ENCODE measurements around the gene PTGES.

PTGES gene

GRCh38 chr9:129728744-129729143 is 24.1 kb downstream of the PTGES start:
- H3K27me3 ChIP-seq (ENCODE audit: control insufficient read depth, insufficient read depth, low read length) = no peaks in the 10 kb centered on the region
- no peak overlapping the region for H3K4me3 ChIP-seq (ENCODE audit: low read depth, low read length)
- H3K9me3 ChIP-seq (ENCODE audit: control insufficient read depth, insufficient read depth, low read length) = no peaks in the 10 kb centered on the region
- H3K9ac ChIP-seq (ENCODE audit: low read depth, low read length) = no peak overlapping the region
- no peak overlapping the region for H3K27ac ChIP-seq (ENCODE audit: low read depth, low read length)
- no peaks in the 10 kb centered on the region for H3K4me1 ChIP-seq (ENCODE audit: control insufficient read depth, insufficient read depth, low read length)
- H3K36me3 ChIP-seq (ENCODE audit: control insufficient read depth, insufficient read depth, low read length) = no peaks in the 10 kb centered on the region

GRCh38 chr9:129726322-129727160 is 26.3 kb downstream of the PTGES start:
- Histone ChIP-seq H3K4me1 (ENCODE audit: control insufficient read depth, insufficient read depth, low read length) (no peaks in the 10 kb centered on the region), H3K9ac (ENCODE audit: low read depth, low read length) (no peak overlapping the region), H3K27me3 (ENCODE audit: control insufficient read depth, insufficient read depth, low read length) (no peaks in the 10 kb centered on the region), H3K36me3 (ENCODE audit: control insufficient read depth, insufficient read depth, low read length) (no peaks in the 10 kb centered on the region), H3K27ac (ENCODE audit: low read depth, low read length) (no peak overlapping the region), H3K4me3 (ENCODE audit: low read depth, low read length) (no peak overlapping the region), H3K9me3 (ENCODE audit: control insufficient read depth, insufficient read depth, low read length) (no peaks in the 10 kb centered on the region)

GRCh38 chr9:129725795-129726251 is 27.0 kb downstream of the PTGES start:
- Histone ChIP-seq H3K27ac (ENCODE audit: low read depth, low read length) (no peak overlapping the region), H3K27me3 (ENCODE audit: control insufficient read depth, insufficient read depth, low read length) (no peaks in the 10 kb centered on the region), H3K4me1 (ENCODE audit: control insufficient read depth, insufficient read depth, low read length) (no peaks in the 10 kb centered on the region), H3K9me3 (ENCODE audit: control insufficient read depth, insufficient read depth, low read length) (no peaks in the 10 kb centered on the region), H3K36me3 (ENCODE audit: control insufficient read depth, insufficient read depth, low read length) (no peaks in the 10 kb centered on the region), H3K4me3 (ENCODE audit: low read depth, low read length) (no peak overlapping the region), H3K9ac (ENCODE audit: low read depth, low read length) (no peak overlapping the region)

- H3K9me3 ChIP-seq (ENCODE audit: control insufficient read depth, insufficient read depth, low read length) = no peaks in the 10 kb centered on the region
- H3K4me3 ChIP-seq (ENCODE audit: low read depth, low read length) = no peak overlapping the region
- H3K9ac ChIP-seq (ENCODE audit: low read depth, low read length) = no peak overlapping the region
- H3K27me3 ChIP-seq (ENCODE audit: control insufficient read depth, insufficient read depth, low read length) = no peaks in the 10 kb centered on the region
- H3K27ac ChIP-seq (ENCODE audit: low read depth, low read length) = no peak overlapping the region
- H3K36me3 ChIP-seq (ENCODE audit: control insufficient read depth, insufficient read depth, low read length) = no peaks in the 10 kb centered on the region
- no peaks in the 10 kb centered on the region for H3K4me1 ChIP-seq (ENCODE audit: control insufficient read depth, insufficient read depth, low read length)
These were observed 28.2 kb downstream of the PTGES start for GRCh38 chr9:129724456-129725190.

GRCh38 chr9:129722913-129723312 is 29.9 kb downstream of the PTGES start:
- Histone ChIP-seq H3K9me3 (ENCODE audit: control insufficient read depth, insufficient read depth, low read length) (no peaks in the 10 kb centered on the region), H3K4me3 (ENCODE audit: low read depth, low read length) (no peak overlapping the region), H3K4me1 (ENCODE audit: control insufficient read depth, insufficient read depth, low read length) (no peaks in the 10 kb centered on the region), H3K36me3 (ENCODE audit: control insufficient read depth, insufficient read depth, low read length) (no peaks in the 10 kb centered on the region), H3K27ac (ENCODE audit: low read depth, low read length) (no peak overlapping the region), H3K9ac (ENCODE audit: low read depth, low read length) (no peak overlapping the region), H3K27me3 (ENCODE audit: control insufficient read depth, insufficient read depth, low read length) (no peaks in the 10 kb centered on the region)

GRCh38 chr9:129720865-129721545 is 31.8 kb downstream of the PTGES start:
- Histone ChIP-seq H3K9me3 (ENCODE audit: control insufficient read depth, insufficient read depth, low read length) (no peaks in the 10 kb centered on the region), H3K4me1 (ENCODE audit: control insufficient read depth, insufficient read depth, low read length) (no peaks in the 10 kb centered on the region), H3K4me3 (ENCODE audit: low read depth, low read length) (no peak overlapping the region), H3K27me3 (ENCODE audit: control insufficient read depth, insufficient read depth, low read length) (no peaks in the 10 kb centered on the region), H3K27ac (ENCODE audit: low read depth, low read length) (no peak overlapping the region), H3K36me3 (ENCODE audit: control insufficient read depth, insufficient read depth, low read length) (no peaks in the 10 kb centered on the region), H3K9ac (ENCODE audit: low read depth, low read length) (no peak overlapping the region)

GRCh38 chr9:129720181-129720864 is 32.5 kb downstream of the PTGES start:
- Histone ChIP-seq H3K4me1 (ENCODE audit: control insufficient read depth, insufficient read depth, low read length) (no peaks in the 10 kb centered on the region), H3K27me3 (ENCODE audit: control insufficient read depth, insufficient read depth, low read length) (no peaks in the 10 kb centered on the region), H3K9ac (ENCODE audit: low read depth, low read length) (no peak overlapping the region), H3K9me3 (ENCODE audit: control insufficient read depth, insufficient read depth, low read length) (no peaks in the 10 kb centered on the region), H3K36me3 (ENCODE audit: control insufficient read depth, insufficient read depth, low read length) (no peaks in the 10 kb centered on the region), H3K4me3 (ENCODE audit: low read depth, low read length) (no peak overlapping the region), H3K27ac (ENCODE audit: low read depth, low read length) (no peak overlapping the region)

- no peaks in the 10 kb centered on the region for H3K27me3 ChIP-seq (ENCODE audit: control insufficient read depth, insufficient read depth, low read length)
- H3K27ac ChIP-seq (ENCODE audit: low read depth, low read length) = no peak overlapping the region
- no peaks in the 10 kb centered on the region for H3K9me3 ChIP-seq (ENCODE audit: control insufficient read depth, insufficient read depth, low read length)
- H3K4me3 ChIP-seq (ENCODE audit: low read depth, low read length) = no peak overlapping the region
- no peak overlapping the region for H3K9ac ChIP-seq (ENCODE audit: low read depth, low read length)
- H3K36me3 ChIP-seq (ENCODE audit: control insufficient read depth, insufficient read depth, low read length) = no peaks in the 10 kb centered on the region
- H3K4me1 ChIP-seq (ENCODE audit: control insufficient read depth, insufficient read depth, low read length) = no peaks in the 10 kb centered on the region
These were observed 33.7 kb downstream of the PTGES start for GRCh38 chr9:129719135-129719534.

- Histone ChIP-seq H3K9me3 (ENCODE audit: control insufficient read depth, insufficient read depth, low read length) (no peaks in the 10 kb centered on the region), H3K27ac (ENCODE audit: low read depth, low read length) (no peak overlapping the region), H3K4me3 (ENCODE audit: low read depth, low read length) (no peak overlapping the region), H3K4me1 (ENCODE audit: control insufficient read depth, insufficient read depth, low read length) (no peaks in the 10 kb centered on the region), H3K9ac (ENCODE audit: low read depth, low read length) (no peak overlapping the region), H3K27me3 (ENCODE audit: control insufficient read depth, insufficient read depth, low read length) (no peaks in the 10 kb centered on the region), H3K36me3 (ENCODE audit: control insufficient read depth, insufficient read depth, low read length) (no peaks in the 10 kb centered on the region)
These were observed 34.2 kb downstream of the PTGES start for GRCh38 chr9:129718647-129719046.

GRCh38 chr9:129717991-129718390 is 34.9 kb downstream of the PTGES start:
- Histone ChIP-seq H3K4me3 (ENCODE audit: low read depth, low read length) (no peak overlapping the region), H3K27me3 (ENCODE audit: control insufficient read depth, insufficient read depth, low read length) (no peaks in the 10 kb centered on the region), H3K9me3 (ENCODE audit: control insufficient read depth, insufficient read depth, low read length) (no peaks in the 10 kb centered on the region), H3K4me1 (ENCODE audit: control insufficient read depth, insufficient read depth, low read length) (no peaks in the 10 kb centered on the region), H3K27ac (ENCODE audit: low read depth, low read length) (no peak overlapping the region), H3K36me3 (ENCODE audit: control insufficient read depth, insufficient read depth, low read length) (no peaks in the 10 kb centered on the region), H3K9ac (ENCODE audit: low read depth, low read length) (no peak overlapping the region)

Measured in HUES48 (cell line).